GM21529 (cell line): Measurements from ENCODE around the gene EIF4ENIF1.
"Not testable (repeated sequence)": the region's sequence is repeated elsewhere in the genome, so short reads cannot be mapped to it uniquely, and the experiment has no call there.

Experiments used
- ATAC-seq: cut with Tn5 transposase; IDR thresholded peaks from one replicate; pipeline ENCODE4 v1.9.1; 2021; ENCODE audit not compliant: unreplicated experiment

EIF4ENIF1 gene

DNA sequence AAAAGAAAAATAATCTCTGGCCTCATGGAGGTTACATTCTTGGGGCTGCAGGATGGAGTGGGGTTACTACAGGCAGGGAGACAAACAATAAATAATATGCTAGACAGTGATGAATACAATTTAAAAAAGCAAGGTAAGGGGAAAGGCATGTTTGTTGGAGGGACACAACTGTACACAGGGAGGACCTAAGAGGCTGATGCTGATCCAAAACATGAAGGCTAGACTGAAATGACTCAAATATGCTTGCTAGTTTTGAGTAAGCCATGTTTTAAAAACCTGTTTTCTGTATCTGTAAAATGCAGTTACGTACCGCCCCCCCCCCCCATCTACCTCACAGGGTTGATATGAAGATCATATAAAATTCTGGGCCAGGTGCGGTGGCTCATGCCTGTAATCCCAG, 44.0 kb downstream of the EIF4ENIF1 start:
- no peak for ATAC-seq

DNA sequence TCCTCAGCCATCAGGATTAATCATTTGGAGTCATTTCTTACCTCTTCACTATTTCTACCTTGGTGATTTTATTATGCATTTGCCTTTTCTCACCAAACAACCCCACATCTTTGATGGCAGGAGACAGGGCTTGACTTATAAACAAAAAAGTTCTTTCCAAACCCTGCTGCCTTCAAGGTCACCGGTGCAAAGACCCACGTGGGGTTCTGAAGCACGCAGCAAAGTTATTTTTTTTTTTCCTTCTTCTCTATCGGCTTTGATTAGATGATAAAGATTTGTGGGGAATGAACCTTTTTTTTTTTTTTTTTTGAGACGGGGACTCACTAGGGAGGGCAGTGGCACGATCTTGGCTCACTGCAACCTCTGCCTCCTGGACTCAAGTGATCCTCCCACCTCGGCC, 46.1 kb downstream of the EIF4ENIF1 start:
- no peak for ATAC-seq

DNA sequence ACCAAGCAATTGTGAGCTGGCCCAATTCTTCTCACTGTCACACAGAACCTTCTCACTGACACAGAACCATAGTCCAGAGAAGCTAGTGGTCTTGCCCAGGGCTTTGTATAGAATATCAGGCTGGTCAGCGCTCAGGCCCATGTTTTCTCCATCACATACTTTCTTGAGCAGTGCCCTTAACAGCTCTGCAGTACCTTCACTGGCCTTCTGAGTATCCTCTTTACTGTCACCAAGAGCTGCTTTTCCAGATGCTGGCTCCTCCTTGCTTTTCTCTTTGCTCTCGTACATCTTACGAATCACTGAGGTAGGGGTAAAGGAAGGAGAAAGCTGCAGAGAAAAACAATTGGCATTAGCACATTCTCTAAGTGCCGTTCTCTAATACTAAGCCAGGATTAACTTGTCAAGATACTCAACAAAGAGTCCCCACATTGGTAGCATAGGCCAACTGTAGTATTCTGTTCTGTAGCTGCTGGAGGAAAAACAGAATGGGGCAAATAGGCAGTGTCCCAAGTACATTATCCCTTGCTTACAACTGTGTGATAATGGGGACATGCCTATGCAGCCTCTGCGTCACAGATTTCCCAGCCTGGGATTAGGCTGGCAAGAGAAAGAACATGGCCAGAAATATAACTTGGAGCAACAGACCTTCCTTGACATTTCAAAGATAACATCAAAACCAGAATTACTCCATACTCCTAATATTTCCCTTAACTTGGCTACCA, 46.7 kb downstream of the EIF4ENIF1 start:
- no peak for ATAC-seq

DNA sequence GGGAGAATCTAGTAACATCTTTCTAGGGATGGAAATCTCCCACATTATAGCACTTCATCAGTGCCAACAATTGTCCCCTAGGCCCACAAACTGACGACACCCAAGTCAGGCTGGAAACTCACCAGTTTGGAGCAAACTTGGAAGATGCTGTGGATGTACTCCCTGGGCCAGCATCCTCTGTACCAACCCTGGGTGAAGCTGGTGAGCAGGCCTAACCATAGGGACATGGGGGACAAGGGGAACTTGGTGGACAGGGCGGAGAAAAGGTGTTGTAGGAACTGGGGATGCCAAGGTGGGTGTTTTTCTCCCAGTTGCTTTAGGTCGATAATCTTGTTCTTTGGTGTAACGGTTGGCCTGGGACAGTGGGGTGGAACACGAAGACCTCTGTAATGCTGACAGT, 48.0 kb downstream of the EIF4ENIF1 start:
- ATAC-seq, result no peak

DNA sequence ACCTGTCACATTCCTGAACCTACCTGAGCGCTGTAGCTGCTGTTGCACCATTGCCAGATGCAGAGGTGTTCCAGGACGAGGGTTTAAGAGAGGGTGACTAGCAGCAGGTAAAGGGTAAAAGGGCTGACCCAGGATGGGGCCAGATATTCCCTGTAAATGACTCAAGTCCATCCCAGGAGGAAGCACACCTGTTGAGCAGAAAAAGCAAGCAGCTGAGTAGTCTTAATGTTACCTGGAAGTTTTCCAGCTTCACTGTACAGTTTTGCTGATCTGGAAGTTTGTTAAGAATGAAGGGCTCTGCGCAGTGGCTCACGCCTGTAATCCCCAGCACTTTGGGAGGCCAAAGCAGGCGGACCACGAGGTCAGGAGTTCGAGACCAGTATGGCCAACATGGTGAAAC, 49.0 kb downstream of the EIF4ENIF1 start:
- no peak for ATAC-seq

DNA sequence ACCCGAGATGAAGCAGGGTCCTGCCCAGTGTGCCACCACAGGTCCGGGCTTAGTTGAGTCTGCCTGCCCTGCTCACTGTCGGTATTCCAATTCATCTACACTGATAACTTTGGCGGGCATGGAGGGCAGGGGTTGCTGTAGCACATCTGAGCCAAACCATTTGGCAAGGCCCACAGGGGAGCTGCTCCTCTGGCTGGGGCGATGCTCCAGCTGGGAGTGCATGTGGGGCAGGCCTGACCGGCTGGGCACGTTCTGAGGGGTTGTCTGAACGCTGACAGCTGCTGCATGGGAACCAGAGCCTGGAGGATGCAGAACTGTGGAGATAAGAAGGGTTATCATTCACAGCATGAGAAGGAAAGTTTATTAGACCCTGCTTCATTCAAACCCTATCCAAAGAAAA, 49.8 kb downstream of the EIF4ENIF1 start:
- no peak for ATAC-seq

DNA sequence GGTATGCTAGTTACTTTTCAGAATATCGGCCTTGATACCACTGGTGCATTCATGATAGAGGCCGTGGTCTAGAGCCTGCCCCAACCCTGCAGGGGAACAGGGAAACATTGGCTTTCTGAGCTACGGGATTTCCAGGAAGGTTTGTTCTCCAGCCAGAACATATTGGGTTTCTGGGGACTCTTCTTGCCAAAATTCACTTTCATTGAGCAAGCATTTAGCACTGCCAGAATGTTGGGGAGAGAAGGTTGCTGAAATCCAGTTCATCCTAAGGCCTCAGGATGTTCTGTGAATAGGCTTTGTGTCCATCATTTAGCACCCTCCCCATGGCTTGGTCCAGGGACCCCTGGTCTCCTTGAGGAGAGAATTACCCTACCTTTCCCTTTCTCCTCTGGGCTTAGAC, 53.5 kb downstream of the EIF4ENIF1 start:
- no peak for ATAC-seq

DNA sequence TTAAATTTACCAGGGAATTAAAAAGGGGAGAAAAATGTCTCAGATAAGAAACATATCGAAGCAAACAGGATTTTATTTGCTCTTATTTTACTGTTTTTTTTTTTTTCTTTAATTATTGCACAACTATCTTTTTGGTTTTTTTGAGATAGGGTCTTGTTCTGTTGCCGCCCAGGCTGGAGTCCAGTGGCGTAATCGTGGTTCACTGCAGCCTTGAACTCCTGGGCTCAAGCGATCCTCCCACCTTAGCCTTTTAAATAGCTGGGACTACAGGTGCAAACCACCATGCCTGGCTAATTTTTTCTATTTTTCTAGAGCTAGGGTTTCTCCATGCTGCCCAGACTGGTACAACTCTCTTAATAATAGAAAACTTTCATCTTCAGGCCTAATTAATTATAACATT, 57.7 kb downstream of the EIF4ENIF1 start:
- ATAC-seq, result no peak

DNA sequence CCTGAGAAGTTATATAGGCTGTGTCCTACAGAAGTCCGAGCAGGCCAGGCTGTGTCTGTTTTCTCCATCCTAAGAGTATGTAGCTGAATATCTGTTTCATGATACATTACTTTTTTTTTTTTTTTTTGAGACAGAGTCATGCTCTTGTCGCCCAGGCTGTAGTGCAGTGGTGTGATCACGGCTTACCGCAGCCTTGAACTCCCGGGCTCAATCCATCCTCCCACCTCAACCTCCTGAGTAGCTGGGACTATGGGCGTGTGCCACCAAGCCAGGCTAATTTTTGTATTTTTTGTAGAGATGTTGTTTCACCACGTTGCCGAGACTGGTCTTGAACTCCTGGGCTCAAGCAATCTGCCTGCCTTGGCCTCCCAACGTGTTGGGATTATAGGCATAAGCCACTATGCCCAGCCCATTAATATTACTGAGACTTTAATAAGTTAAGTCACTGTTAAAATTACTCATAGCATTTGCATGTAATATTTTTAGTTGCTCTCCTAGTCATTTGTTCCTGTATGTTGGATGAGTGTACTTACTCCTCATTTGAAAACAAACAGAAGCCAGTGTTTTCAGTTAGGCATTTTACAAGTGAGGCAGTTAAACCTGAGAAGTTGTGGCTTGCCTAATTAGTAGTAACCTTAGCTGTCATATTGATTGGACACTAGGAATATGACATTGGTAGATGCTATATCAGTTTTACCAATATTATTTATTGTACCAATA, 64.2 kb downstream of the EIF4ENIF1 start:
- no peak for ATAC-seq

DNA sequence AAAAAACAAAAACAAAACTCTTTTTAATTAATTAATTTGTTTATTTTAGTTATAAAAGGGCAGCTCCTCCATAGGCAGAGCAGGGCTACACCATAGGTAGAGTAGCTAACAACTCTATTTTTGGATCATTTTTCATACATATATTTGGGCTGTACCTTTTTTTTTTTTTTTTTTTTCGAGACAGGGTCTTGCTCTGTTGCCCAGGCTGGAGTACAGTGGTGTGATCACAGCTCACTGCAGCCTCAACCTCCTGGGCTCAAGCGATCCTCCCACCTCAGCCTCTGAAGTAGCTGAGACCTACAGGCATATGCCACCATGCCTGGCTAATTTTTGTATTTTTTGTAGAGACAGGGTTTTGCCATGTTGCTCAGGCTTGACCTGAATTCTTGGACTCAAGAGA, 87.3 kb downstream of the EIF4ENIF1 start:
- not testable (repeated sequence) for ATAC-seq

DNA sequence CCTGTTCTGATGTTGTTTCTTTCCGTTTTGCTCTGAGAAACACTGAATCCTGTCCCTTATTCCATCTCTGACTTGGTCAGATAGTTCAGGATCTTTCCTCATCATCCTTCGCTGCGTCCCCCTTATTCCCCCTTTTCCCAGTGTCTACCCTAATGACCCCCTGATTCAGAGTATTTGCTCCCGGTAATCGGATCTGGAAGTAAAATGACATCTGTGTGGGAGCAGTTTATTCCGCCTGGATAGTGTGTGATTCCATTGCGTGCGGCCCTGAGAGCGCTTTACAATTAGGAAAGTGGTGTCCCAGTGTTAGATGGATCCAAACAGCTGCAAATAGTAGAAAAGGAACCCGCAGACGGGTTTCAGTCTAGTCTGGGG, 89.6 kb downstream of the EIF4ENIF1 start:
- ATAC-seq, result no peak

DNA sequence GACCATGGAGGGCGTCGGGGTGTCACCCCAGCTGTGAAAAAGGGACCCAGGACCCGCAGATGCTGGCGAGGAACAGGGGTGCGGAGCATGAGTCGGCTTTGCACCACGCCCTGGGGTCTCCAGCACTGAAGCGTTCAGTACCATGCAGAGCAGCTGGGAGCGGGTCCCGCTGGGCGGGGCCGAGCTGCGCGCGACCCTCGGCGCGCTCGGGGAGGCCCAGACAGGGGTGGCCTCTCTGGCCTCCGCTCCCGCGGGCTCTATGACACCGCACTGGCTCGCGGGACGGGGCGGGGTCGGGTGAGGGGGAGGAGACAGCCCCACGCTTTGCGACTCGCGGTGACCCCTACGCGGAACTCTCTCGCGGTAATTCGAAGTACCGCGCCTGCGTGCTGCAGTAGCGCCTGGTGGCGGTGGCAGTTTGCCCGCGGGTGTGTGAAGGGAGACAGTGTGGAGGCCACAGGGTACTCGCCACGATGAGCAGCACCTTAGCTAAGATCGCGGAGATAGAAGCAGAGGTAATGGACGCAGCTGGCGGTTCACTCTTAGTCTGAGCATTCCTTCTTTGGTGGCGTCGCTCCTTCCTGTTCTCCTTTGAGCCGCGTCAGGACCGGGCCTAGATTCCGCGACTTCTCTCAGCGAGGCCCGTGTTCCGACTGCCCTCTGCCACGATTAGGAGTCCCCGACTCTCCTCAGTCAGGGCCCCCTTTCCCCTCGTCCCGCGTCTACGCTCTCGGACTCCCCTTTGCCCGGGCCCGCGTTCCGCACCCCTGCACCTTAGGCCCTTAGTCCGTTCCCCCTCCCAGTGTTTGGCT, 90.2 kb downstream of the EIF4ENIF1 start, which contains the start of gene DRG1:
Gene DRG1 (plus strand): TSS at position 394 of the 812 bp plus-strand sequence. CDS start 80 bp downstream, at position 474.
- ATAC-seq, result peak; percentile 90

DNA sequence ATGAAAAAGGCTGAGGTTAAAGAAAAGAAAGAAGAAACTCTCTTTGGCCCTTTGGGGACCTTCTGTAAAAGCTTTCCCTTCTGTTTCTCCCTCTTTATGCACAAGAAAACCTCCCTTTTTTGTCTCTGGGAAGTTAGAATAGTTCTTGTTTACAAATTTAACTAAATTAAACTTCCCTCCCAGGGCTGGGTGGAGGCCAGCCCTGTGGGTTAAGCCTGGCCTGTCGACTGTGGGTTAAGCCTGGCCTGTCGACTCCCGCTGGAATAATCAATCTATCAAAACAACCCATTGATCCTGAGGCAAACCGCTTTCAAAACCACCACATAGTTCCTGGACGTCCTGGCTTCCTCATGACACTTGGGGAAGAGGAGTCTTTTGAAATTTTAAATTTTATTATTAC, 91.4 kb downstream of the EIF4ENIF1 start:
- no peak for ATAC-seq

DNA sequence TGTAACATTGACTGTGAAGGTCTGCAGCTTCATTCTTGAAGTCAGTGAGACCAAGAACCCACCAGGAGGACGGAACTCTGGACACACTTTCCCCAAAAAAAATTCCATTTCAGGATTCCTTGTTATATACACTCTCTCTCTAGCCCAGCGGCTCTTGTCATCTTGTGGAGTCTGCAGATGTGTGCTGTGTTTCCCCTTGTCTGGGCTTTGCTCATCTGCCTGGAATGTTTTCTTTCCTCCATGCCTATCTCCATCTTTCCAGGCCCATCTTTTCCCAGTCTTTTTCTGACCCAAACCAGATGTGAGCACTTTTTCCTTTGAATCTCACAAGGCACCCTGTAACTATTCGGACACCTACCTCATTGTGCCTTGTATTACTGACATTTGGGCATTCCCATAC, 95.3 kb downstream of the EIF4ENIF1 start:
- ATAC-seq, result no peak

DNA sequence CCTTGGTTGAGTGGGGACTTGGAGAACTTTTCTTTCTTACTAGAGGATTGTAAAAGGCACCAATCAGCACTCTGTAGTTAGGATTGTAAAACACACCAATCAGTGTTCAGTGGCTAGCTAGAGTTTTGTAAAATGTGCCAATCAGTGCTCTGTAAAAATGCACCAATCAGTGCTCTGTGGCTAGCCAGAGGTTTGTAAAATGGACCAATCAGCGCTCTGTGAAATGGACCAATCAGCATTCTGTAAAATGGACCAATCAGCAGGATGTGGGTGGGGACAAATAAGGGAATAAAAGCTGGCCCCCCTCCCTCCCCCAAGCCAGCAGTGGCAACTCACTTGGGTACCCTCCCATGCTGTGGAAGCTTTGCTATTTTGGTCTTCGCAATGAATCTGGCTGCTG, 95.7 kb downstream of the EIF4ENIF1 start:
- no peak for ATAC-seq
